Suppressor macrophage (primary cell): ENCODE results near the gene ZNF345.

Experiments
- DNase-seq, 4 experiments: peaks; one replicate each; pipeline ENCODE4 v3.0.0-alpha.2; 2020 to 2022

ZNF345 gene

GRCh38 chr19:36918090-36918489 is 67.4 kb downstream of the ZNF345 start:
- DNase-seq: no peak
